Astrocyte of the spinal cord (primary cell): ENCODE results near the gene KRTAP4-12.
"Not testable (repeated sequence)": the region's sequence is repeated elsewhere in the genome, so short reads cannot be mapped to it uniquely, and the experiment has no call there.

Experiments
- DNase-seq: peaks from one replicate; pipeline ENCODE4 v3.0.0; 2011; ENCODE audit warnings: low read depth, low spot score
- H3K4me3 ChIP-seq: 2 replicates; pipeline ENCODE4 v1.5.1; 2011; ENCODE audit warnings: low read depth, mild to moderate bottlenecking, low read length, moderate library complexity
- in situ Hi-C: cut with HindIII; loops from 2 replicates; pipeline ENCODE4 v1.10.0; 2017; ENCODE audit warnings: low sequenced_read_pairs
- TF ChIP-seq, protein P1 (sequence below): IDR thresholded peaks from 2 replicates; pipeline ENCODE4 v1.5.1; 2012; ENCODE audit warnings: low read depth, mild to moderate bottlenecking, low read length, inconsistent platforms

The KRTAP4-12 gene

GRCh38 chr17:41151525-41151924 lies 27.5 kb upstream of the KRTAP4-12 start:
- TF ChIP-seq, protein P1, sequence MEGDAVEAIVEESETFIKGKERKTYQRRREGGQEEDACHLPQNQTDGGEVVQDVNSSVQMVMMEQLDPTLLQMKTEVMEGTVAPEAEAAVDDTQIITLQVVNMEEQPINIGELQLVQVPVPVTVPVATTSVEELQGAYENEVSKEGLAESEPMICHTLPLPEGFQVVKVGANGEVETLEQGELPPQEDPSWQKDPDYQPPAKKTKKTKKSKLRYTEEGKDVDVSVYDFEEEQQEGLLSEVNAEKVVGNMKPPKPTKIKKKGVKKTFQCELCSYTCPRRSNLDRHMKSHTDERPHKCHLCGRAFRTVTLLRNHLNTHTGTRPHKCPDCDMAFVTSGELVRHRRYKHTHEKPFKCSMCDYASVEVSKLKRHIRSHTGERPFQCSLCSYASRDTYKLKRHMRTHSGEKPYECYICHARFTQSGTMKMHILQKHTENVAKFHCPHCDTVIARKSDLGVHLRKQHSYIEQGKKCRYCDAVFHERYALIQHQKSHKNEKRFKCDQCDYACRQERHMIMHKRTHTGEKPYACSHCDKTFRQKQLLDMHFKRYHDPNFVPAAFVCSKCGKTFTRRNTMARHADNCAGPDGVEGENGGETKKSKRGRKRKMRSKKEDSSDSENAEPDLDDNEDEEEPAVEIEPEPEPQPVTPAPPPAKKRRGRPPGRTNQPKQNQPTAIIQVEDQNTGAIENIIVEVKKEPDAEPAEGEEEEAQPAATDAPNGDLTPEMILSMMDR: no peak
- in situ Hi-C loops: no loop called here
- no peak overlapping the region for H3K4me3 ChIP-seq
- no peak for DNase-seq

- no peak for DNase-seq
- TF ChIP-seq, protein P1: no peak
- in situ Hi-C loops: no loop called here
- H3K4me3 ChIP-seq: no peak overlapping the region
Measured at GRCh38 chr17:41150026-41150425, 26.0 kb upstream of the KRTAP4-12 start.

DNA sequence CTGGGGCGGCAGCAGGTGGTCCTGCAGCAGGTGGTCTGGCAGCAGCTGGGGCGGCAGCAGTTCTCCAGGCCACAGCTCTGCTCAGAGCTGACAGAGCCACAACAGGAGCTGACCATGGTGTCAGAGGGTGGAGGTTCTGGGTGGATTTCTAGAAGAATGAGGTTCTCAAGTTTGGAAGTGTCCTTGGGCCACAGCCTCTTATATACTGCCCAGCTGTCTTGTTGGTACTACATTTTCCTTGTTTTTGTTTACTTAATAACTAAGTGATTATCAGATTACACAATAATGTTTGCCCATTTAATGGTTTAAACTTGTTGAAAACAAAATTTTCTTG lies 25.6 kb upstream of the KRTAP4-12 start, which contains the start of gene KRTAP4-5:
KRTAP4-5 (minus strand) TSS at position 174 of the 334 bp plus-strand sequence; CDS start at position 116, 58 bp downstream.
- TF ChIP-seq, protein P1: no peak
- no peak within 1 kb of the TSS for H3K4me3 ChIP-seq

GRCh38 chr17:41148971-41149651 lies 25.1 kb upstream of the KRTAP4-12 start:
- H3K4me3 ChIP-seq, in situ Hi-C loops, DNase-seq: not testable (repeated sequence)

More for the DNA sequence above, 25.6 kb upstream of the KRTAP4-12 start, which contains the start of gene KRTAP4-5:
- no peak for DNase-seq
- in situ Hi-C loops: no loop called here

- TF ChIP-seq, protein P1: no peak
- no peak for DNase-seq
- in situ Hi-C loops: no loop called here
- H3K4me3 ChIP-seq: no peak overlapping the region
Measured at GRCh38 chr17:41147531-41148204, 23.7 kb upstream of the KRTAP4-12 start.

DNA sequence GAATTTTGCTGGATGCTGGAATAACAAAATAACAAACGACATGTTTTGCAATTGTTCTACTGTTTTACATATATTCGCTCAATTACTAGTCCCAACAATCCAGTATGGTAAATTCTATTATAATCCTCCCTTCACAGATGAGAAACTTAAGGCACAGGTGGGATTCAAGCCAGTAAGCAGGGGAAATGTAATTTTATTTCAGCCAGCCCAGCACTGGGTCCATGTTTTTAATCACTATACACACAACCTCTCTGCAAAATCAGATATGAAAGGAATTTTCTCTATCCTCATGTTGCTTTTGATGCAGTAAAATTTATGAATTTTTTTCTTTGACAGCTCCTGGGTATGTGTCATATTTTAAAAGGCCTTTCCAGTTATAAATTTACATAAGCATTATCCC lies 21.3 kb upstream of the KRTAP4-12 start:
- no peak overlapping the region for H3K4me3 ChIP-seq
- in situ Hi-C loops: no loop called here
- no peak for DNase-seq
- TF ChIP-seq, protein P1: no peak

- DNase-seq: no peak
- in situ Hi-C loops: no loop called here
- H3K4me3 ChIP-seq: no peak overlapping the region
- TF ChIP-seq, protein P1: no peak
Measured at GRCh38 chr17:41144846-41145245, 20.9 kb upstream of the KRTAP4-12 start.
